SK-N-MC (cell line): ENCODE measurements around the gene LRRC3.

Source experiments
- DNase-seq: peaks from one replicate; pipeline ENCODE4 v3.0.0-alpha.2; 2011; ENCODE audit warnings: low read depth, low spot score
- H3K27ac ChIP-seq: fragments of 200-600 bp; sonication (generic); 2 replicates; pipeline ENCODE4 v1.5.1; 2016; ENCODE audit warnings: mixed run types
- H3K36me3 ChIP-seq: fragments of 200-600 bp; sonication (generic); 2 replicates; pipeline ENCODE4 v1.6.1; 2017; ENCODE audit warnings: antibody characterized with exemption, low read length, mixed read lengths; ENCODE audit not compliant: insufficient read depth
- H3K4me3 ChIP-seq: fragments of 200-600 bp; sonication (generic); 2 replicates; pipeline ENCODE4 v1.5.1; 2016
- H3K9ac ChIP-seq: fragments of 200-600 bp; sonication (generic); 2 replicates; pipeline ENCODE4 v1.8.0; 2017; ENCODE audit warnings: mixed run types, mixed read lengths; ENCODE audit not compliant: insufficient read length
- H3K9me3 ChIP-seq: fragments of 200-600 bp; sonication (generic); 2 replicates; pipeline ENCODE4 v1.6.1; 2017; ENCODE audit warnings: low read depth, mild to moderate bottlenecking, antibody characterized with exemption, low read length, moderate library complexity, mixed read lengths
- EZH2 ChIP-seq: fragments of 200-600 bp; sonication (generic); IDR thresholded peaks from one replicate; pipeline ENCODE4 v1.6.1; 2017; ENCODE audit warnings: antibody characterized with exemption
- FOXP2 ChIP-seq: optimal IDR thresholded peaks from 2 replicates; pipeline ENCODE3; 2011; ENCODE audit warnings: mild to moderate bottlenecking, moderate library complexity; ENCODE audit not compliant: insufficient read depth; ENCODE audit errors: extremely low read length, control extremely low read depth
- POLR2AphosphoS5 ChIP-seq: IDR thresholded peaks from 2 replicates; pipeline ENCODE4 v1.6.1; 2012; ENCODE audit warnings: mild to moderate bottlenecking, low read depth, low read length, borderline replicate concordance

The LRRC3 gene

DNA sequence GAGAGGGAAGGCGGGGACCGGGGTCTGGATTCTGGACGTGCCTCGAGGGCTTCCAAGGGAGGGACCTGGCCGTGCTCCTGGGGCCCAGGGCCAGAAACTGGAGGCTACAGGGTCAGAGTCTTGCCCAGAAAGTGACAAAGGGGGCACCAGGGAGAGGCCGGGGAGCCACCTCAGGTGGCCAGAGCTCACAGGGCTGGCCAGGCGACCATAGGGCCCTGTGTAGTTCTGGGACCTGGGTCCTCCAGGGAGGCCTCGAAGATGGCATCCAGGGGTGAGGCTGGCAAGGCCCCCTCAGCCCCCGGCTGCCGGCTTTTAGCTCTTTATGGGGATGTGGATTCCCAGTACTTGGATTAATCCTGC, 14.3 kb upstream of the LRRC3 start:
- Histone ChIP-seq H3K9ac (no peak overlapping the region), H3K4me3 (no peak overlapping the region), H3K36me3 (no peaks in the 10 kb centered on the region), H3K9me3 (no peaks in the 10 kb centered on the region), H3K27ac (no peak overlapping the region)
- TF ChIP-seq EZH2 (no peak), POLR2AphosphoS5 (no peak), FOXP2 (no peak)
- no peak for DNase-seq

- no peaks in the 10 kb centered on the region for H3K36me3 ChIP-seq
- H3K9me3 ChIP-seq: no peaks in the 10 kb centered on the region
- no peak overlapping the region for H3K9ac ChIP-seq
- DNase-seq: no peak
- TF ChIP-seq POLR2AphosphoS5 (no peak), EZH2 (no peak), FOXP2 (no peak)
- H3K4me3 ChIP-seq: no peak overlapping the region
- H3K27ac ChIP-seq: no peak overlapping the region
These were observed 13.6 kb upstream of the LRRC3 start for GRCh38 chr21:44441581-44442265.

- no peak for DNase-seq
- Histone ChIP-seq H3K9ac (no peak overlapping the region), H3K9me3 (no peaks in the 10 kb centered on the region), H3K36me3 (no peaks in the 10 kb centered on the region), H3K4me3 (no peak overlapping the region), H3K27ac (no peak overlapping the region)
- TF ChIP-seq FOXP2 (no peak), EZH2 (no peak), POLR2AphosphoS5 (no peak)
These were observed 12.8 kb upstream of the LRRC3 start for GRCh38 chr21:44442266-44443125.

GRCh38 chr21:44443291-44443890, 11.9 kb upstream of the LRRC3 start:
- H3K4me3 ChIP-seq: no peak overlapping the region
- no peaks in the 10 kb centered on the region for H3K9me3 ChIP-seq
- H3K9ac ChIP-seq: no peak overlapping the region
- no peaks in the 10 kb centered on the region for H3K36me3 ChIP-seq
- H3K27ac ChIP-seq: no peak overlapping the region
- no peak for DNase-seq
- TF ChIP-seq FOXP2: no peak
- TF ChIP-seq POLR2AphosphoS5: no peak
- no peak for TF ChIP-seq EZH2

GRCh38 chr21:44443891-44444285, 11.4 kb upstream of the LRRC3 start:
- Histone ChIP-seq H3K36me3 (no peaks in the 10 kb centered on the region), H3K9ac (no peak overlapping the region), H3K27ac (no peak overlapping the region), H3K9me3 (no peaks in the 10 kb centered on the region), H3K4me3 (no peak overlapping the region)
- no peak for DNase-seq
- TF ChIP-seq POLR2AphosphoS5 (no peak), FOXP2 (no peak), EZH2 (no peak)

- no peak for DNase-seq
- TF ChIP-seq POLR2AphosphoS5 (no peak), FOXP2 (no peak), EZH2 (no peak)
- Histone ChIP-seq H3K36me3 (no peaks in the 10 kb centered on the region), H3K27ac (no peak overlapping the region), H3K9me3 (no peaks in the 10 kb centered on the region), H3K9ac (no peak overlapping the region), H3K4me3 (no peak overlapping the region)
These were observed 10.9 kb upstream of the LRRC3 start for GRCh38 chr21:44444286-44444931.

GRCh38 chr21:44445145-44445812, 10.0 kb upstream of the LRRC3 start:
- Histone ChIP-seq H3K4me3 (no peak overlapping the region), H3K9ac (no peak overlapping the region), H3K9me3 (no peaks in the 10 kb centered on the region), H3K27ac (no peak overlapping the region), H3K36me3 (no peaks in the 10 kb centered on the region)
- DNase-seq: no peak
- TF ChIP-seq FOXP2 (no peak), POLR2AphosphoS5 (no peak), EZH2 (no peak)

GRCh38 chr21:44448651-44449131, 6.6 kb upstream of the LRRC3 start:
- H3K4me3 ChIP-seq: no peak overlapping the region
- no peaks in the 10 kb centered on the region for H3K36me3 ChIP-seq
- H3K27ac ChIP-seq: no peak overlapping the region
- H3K9me3 ChIP-seq: no peaks in the 10 kb centered on the region
- no peak overlapping the region for H3K9ac ChIP-seq
- DNase-seq: no peak
- TF ChIP-seq POLR2AphosphoS5 (no peak), EZH2 (no peak), FOXP2 (no peak)
